ENCODE measurements around the gene TTC16. TPM values are rescaled to one million over a fixed set of nuclear protein-coding genes. Genes with fewer than 3 reads are reported as not detected.

The TTC16 gene
- total RNA-seq, result under 0.01 TPM

- DNase-seq (ENCODE audit: low read depth in 2 of 3, low spot score in 2 of 3), result peak; percentile 89 to 97 (median 95)
Measured at GRCh38 chr9:127715470-127716337, at the start of gene TTC16, which contains the start of gene PTRH1. Gene TTC16 (plus strand): TSS chr9:127716079. CDS start chr9:127716146, 67 bp downstream. Gene PTRH1 (minus strand): TSS chr9:127715663. CDS start chr9:127715639, 24 bp downstream.

- DNase-seq (ENCODE audit: low read depth in 2 of 3, low spot score in 2 of 3), result no peak
Measured at GRCh38 chr9:127667127-127667844, 48.6 kb upstream of the TTC16 start.

GRCh38 chr9:127667906-127668305, 48.0 kb upstream of the TTC16 start:
- no peak for DNase-seq (ENCODE audit: low read depth in 2 of 3, low spot score in 2 of 3)

GRCh38 chr9:127673234-127673633, 42.6 kb upstream of the TTC16 start:
- DNase-seq (ENCODE audit: low read depth in 2 of 3, low spot score in 2 of 3), result no peak

GRCh38 chr9:127676638-127677037, 39.2 kb upstream of the TTC16 start:
- DNase-seq (ENCODE audit: low read depth in 2 of 3, low spot score in 2 of 3), result no peak

GRCh38 chr9:127679506-127679905, 36.4 kb upstream of the TTC16 start:
- no peak for DNase-seq (ENCODE audit: low read depth in 2 of 3, low spot score in 2 of 3)

- no peak for DNase-seq (ENCODE audit: low read depth in 2 of 3, low spot score in 2 of 3)
Measured at GRCh38 chr9:127680226-127680625, 35.7 kb upstream of the TTC16 start.

- DNase-seq (ENCODE audit: low read depth in 2 of 3, low spot score in 2 of 3), result no peak
Measured at GRCh38 chr9:127680846-127681245, 35.0 kb upstream of the TTC16 start.

GRCh38 chr9:127682351-127683136, 33.3 kb upstream of the TTC16 start:
- no peak for DNase-seq (ENCODE audit: low read depth in 2 of 3, low spot score in 2 of 3)

GRCh38 chr9:127683723-127684122, 32.2 kb upstream of the TTC16 start:
- DNase-seq (ENCODE audit: low read depth in 2 of 3, low spot score in 2 of 3), result no peak

- no peak for DNase-seq (ENCODE audit: low read depth in 2 of 3, low spot score in 2 of 3)
Measured at GRCh38 chr9:127684576-127684975, 31.3 kb upstream of the TTC16 start.

- no peak for DNase-seq (ENCODE audit: low read depth in 2 of 3, low spot score in 2 of 3)
Measured at GRCh38 chr9:127686461-127687393, 29.2 kb upstream of the TTC16 start.

- no peak for DNase-seq (ENCODE audit: low read depth in 2 of 3, low spot score in 2 of 3)
Measured at GRCh38 chr9:127689329-127690000, 26.4 kb upstream of the TTC16 start.

GRCh38 chr9:127690735-127691134, 25.1 kb upstream of the TTC16 start:
- DNase-seq (ENCODE audit: low read depth in 2 of 3, low spot score in 2 of 3), result no peak

- DNase-seq (ENCODE audit: low read depth in 2 of 3, low spot score in 2 of 3), result no peak
Measured at GRCh38 chr9:127692071-127692470, 23.8 kb upstream of the TTC16 start.

GRCh38 chr9:127693143-127693542, 22.7 kb upstream of the TTC16 start:
- no peak for DNase-seq (ENCODE audit: low read depth in 2 of 3, low spot score in 2 of 3)

GRCh38 chr9:127693697-127694096, 22.2 kb upstream of the TTC16 start:
- no peak for DNase-seq (ENCODE audit: low read depth in 2 of 3, low spot score in 2 of 3)

- no peak for DNase-seq (ENCODE audit: low read depth in 2 of 3, low spot score in 2 of 3)
Measured at GRCh38 chr9:127694890-127695720, 20.8 kb upstream of the TTC16 start.
